Progenitor cell of endocrine pancreas (in vitro differentiated cells): Measurements from ENCODE around the gene FBF1. TPM values are rescaled to one million over a fixed set of nuclear protein-coding genes. Genes with fewer than 3 reads are reported as not detected.

ENCODE experiments used
- DNase-seq: peaks from one replicate; pipeline ENCODE4 v3.0.0; 2021; ENCODE audit warnings: low spot score; ENCODE audit not compliant: unreplicated experiment
- H3K27ac Mint-ChIP-seq: 2 replicates; pipeline ENCODE4 v1.8.0; 2021; ENCODE audit warnings: mild to moderate bottlenecking, moderate library complexity, mixed read lengths
- H3K27me3 Mint-ChIP-seq: 2 replicates; pipeline ENCODE4 v1.8.0; 2021; ENCODE audit warnings: mixed read lengths
- H3K36me3 Mint-ChIP-seq: 2 replicates; pipeline ENCODE4 v1.8.0; 2022; ENCODE audit warnings: mixed read lengths; ENCODE audit not compliant: insufficient read depth
- H3K4me1 Mint-ChIP-seq: 2 replicates; pipeline ENCODE4 v1.8.0; 2021; ENCODE audit warnings: low read depth, mixed read lengths
- H3K4me3 Mint-ChIP-seq: 2 replicates; pipeline ENCODE4 v1.8.0; 2021; ENCODE audit warnings: low read depth, mild to moderate bottlenecking, moderate library complexity, mixed read lengths
- H3K9me3 Mint-ChIP-seq: 2 replicates; pipeline ENCODE4 v1.8.0; 2021; ENCODE audit warnings: low read depth, mixed read lengths
- CTCF ChIP-seq: fragments of 200-600 bp; sonication (generic); IDR thresholded peaks from one replicate; pipeline ENCODE4 v1.5.0; 2021; ENCODE audit warnings: antibody characterized with exemption, mild to moderate bottlenecking; ENCODE audit not compliant: unreplicated experiment
- long read RNA-seq: library from polyadenylated mRNA; unstranded; transcript quantifications from one replicate; pipeline ENCODE4 v2.0.0, GENCODE V29; 2020
- total RNA-seq: library from RNA; stranded (reverse); gene quantifications from 2 replicates; pipeline ENCODE4 v1.2.1, GENCODE V29; 2021

Gene FBF1
- 24.8 and 29.9 TPM in 2 replicates for total RNA-seq
- long read RNA-seq, partial matches to known transcripts = 2 of 2 reads
- long read RNA-seq, other reads (novel, unspliced or antisense) = 0 of 2 reads

- peak within 1 kb of the TSS; percentile 89 for H3K4me3 Mint-ChIP-seq
- no peaks in the 10 kb centered on the region for H3K9me3 Mint-ChIP-seq
- peak; percentile 13 for TF ChIP-seq CTCF
- H3K27ac Mint-ChIP-seq = peak within 1 kb of the TSS; percentile 92
- peaks cover 12% of the 10 kb centered on the region for H3K4me1 Mint-ChIP-seq
- DNase-seq = peak; percentile 91
- H3K27me3 Mint-ChIP-seq = no peaks in the 10 kb centered on the region
- H3K36me3 Mint-ChIP-seq = peaks cover 13% of the 10 kb centered on the region
Measured at GRCh38 chr17:75940727-75941441, at the start of gene FBF1. Gene FBF1 (minus strand): TSS chr17:75941042. CDS start chr17:75938149, 2,893 bp downstream.

GRCh38 chr17:75987041-75987440 is 46.2 kb upstream of the FBF1 start:
- DNase-seq = no peak
- Mint-ChIP-seq H3K4me1 (peaks cover 17% of the 10 kb centered on the region), H3K4me3 (no peak overlapping the region), H3K36me3 (peaks cover 11% of the 10 kb centered on the region), H3K9me3 (no peaks in the 10 kb centered on the region), H3K27me3 (no peaks in the 10 kb centered on the region), H3K27ac (no peak overlapping the region)
- no peak for TF ChIP-seq CTCF

GRCh38 chr17:75985986-75986385 is 45.1 kb upstream of the FBF1 start:
- no peak overlapping the region for H3K4me3 Mint-ChIP-seq
- no peak for TF ChIP-seq CTCF
- H3K27me3 Mint-ChIP-seq = no peaks in the 10 kb centered on the region
- no peaks in the 10 kb centered on the region for H3K9me3 Mint-ChIP-seq
- no peak overlapping the region for H3K27ac Mint-ChIP-seq
- DNase-seq = no peak
- peaks cover 6% of the 10 kb centered on the region for H3K36me3 Mint-ChIP-seq
- H3K4me1 Mint-ChIP-seq = peaks cover 23% of the 10 kb centered on the region

GRCh38 chr17:75983501-75984181 is 42.8 kb upstream of the FBF1 start:
- peaks cover 6% of the 10 kb centered on the region for H3K36me3 Mint-ChIP-seq
- H3K27ac Mint-ChIP-seq = peak overlapping the region; percentile 91
- no peak for DNase-seq
- H3K4me3 Mint-ChIP-seq = no peak overlapping the region
- H3K27me3 Mint-ChIP-seq = no peaks in the 10 kb centered on the region
- H3K9me3 Mint-ChIP-seq = no peaks in the 10 kb centered on the region
- peaks cover 30% of the 10 kb centered on the region for H3K4me1 Mint-ChIP-seq
- TF ChIP-seq CTCF = no peak

- H3K36me3 Mint-ChIP-seq = peaks cover 12% of the 10 kb centered on the region
- H3K9me3 Mint-ChIP-seq = no peaks in the 10 kb centered on the region
- H3K27me3 Mint-ChIP-seq = no peaks in the 10 kb centered on the region
- peaks cover 47% of the 10 kb centered on the region for H3K4me1 Mint-ChIP-seq
- peak overlapping the region; percentile 89 for H3K4me3 Mint-ChIP-seq
- DNase-seq = no peak
- no peak for TF ChIP-seq CTCF
- H3K27ac Mint-ChIP-seq = peak overlapping the region; percentile 99
Measured at GRCh38 chr17:75981019-75981615, 40.3 kb upstream of the FBF1 start.
